Placental pericyte (primary cell): ENCODE results near the gene SCNN1A. TPM values are rescaled to one million over a fixed set of nuclear protein-coding genes. Genes with fewer than 3 reads are reported as not detected.

Experiments used
- small RNA-seq: library from RNA; depleted of rRNA; stranded (forward); fragments of <200 nt; gene quantifications from one replicate; pipeline ENCODE3, GENCODE V24; 2012; ENCODE audit warnings: low replicate concordance
- total RNA-seq: library from RNA; depleted of rRNA; stranded (reverse); fragments of >200 nt; gene quantifications from 2 replicates; pipeline ENCODE4 v1.2.3, GENCODE V29; 2012

Gene SCNN1A
- total RNA-seq, result 0.44 and 0.57 TPM in 2 replicates

GRCh38 chr12:6375269-6376078 is at the start of gene SCNN1A:
Gene SCNN1A (minus strand): TSS chr12:6375563. CDS start chr12:6374783, 780 bp downstream.

GRCh38 chr12:6383572-6384498 is 8.5 kb upstream of the SCNN1A start, which contains the start of gene LTBR:
Gene LTBR (plus strand): TSS chr12:6384162. CDS start chr12:6384359, 197 bp downstream.

DNA sequence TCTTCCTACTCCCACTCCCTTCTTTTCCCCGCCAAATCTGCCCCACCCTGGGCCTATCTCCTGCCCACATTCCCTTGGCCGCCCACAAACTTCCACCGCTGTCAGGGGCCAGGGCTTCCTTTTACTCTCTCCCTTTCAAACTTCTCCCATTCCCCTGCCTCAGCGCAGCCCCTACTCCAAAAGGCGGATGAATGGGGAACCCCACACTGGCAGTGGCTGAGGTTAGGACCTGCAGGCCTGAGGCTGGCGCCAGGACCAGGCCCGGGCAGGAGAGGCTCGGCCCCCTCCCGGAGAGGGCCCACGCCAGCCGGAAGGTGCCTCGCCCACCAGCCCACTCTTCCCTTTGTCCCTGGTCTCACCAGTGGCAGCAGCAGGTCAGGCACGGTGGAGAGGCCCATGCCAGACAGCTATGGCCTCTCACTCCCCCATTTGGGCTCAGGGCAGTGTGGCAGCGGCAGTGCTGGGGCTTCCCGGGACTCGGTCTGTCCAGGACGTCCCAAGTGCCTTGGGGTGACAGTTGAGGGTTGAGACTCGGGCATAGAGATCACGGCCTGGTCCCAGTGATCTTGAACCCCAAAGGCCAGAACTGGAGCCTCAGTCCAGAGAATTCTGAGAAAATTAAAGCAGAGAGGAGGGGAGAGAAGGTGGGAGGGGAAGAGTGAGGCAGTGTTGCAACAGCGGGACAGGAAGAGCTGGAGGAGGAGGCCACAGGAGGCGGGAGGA is 33.8 kb downstream of the SCNN1A start, which contains the start of gene TNFRSF1A:
TNFRSF1A (minus strand) TSS at position 660 of the 723 bp plus-strand sequence; CDS start at position 398, 262 bp downstream.

Small RNAs within 50 kb of the gene (small RNA-seq; reads per million reads assigned to genes)
- not detected for gene RN7SL391P

Other genes starting within 250 kb of the SCNN1A start
- 102 and 284 TPM in 2 replicates for gene CD9, start 175.2 kb downstream of the SCNN1A start, total RNA-seq
- not detected in 2 replicates for gene PLEKHG6, start 64.9 kb downstream of the SCNN1A start, total RNA-seq
- gene TNFRSF1A, start 33.5 kb downstream of the SCNN1A start, total RNA-seq, result 167 and 174 TPM in 2 replicates
- gene LTBR, start 8.6 kb upstream of the SCNN1A start, total RNA-seq, result 111 and 237 TPM in 2 replicates
- 0.29 TPM in 1 of 2 replicates, not detected in the other for gene CD27, start 69.4 kb upstream of the SCNN1A start, total RNA-seq
- gene TAPBPL, start 76.5 kb upstream of the SCNN1A start, total RNA-seq, result 8.6 and 26.5 TPM in 2 replicates
- 2.1 and 3.9 TPM in 2 replicates for gene VAMP1, start 95.1 kb upstream of the SCNN1A start, total RNA-seq
- 71.2 and 74.8 TPM in 2 replicates for gene MRPL51, start 117.7 kb upstream of the SCNN1A start, total RNA-seq
- 23.4 and 117 TPM in 2 replicates for gene NCAPD2, start 118.5 kb upstream of the SCNN1A start, total RNA-seq
- gene GAPDH, start 159.0 kb upstream of the SCNN1A start, total RNA-seq, result 8,063 and 8,320 TPM in 2 replicates
- gene IFFO1, start 180.5 kb upstream of the SCNN1A start, total RNA-seq, result 10.5 and 18.9 TPM in 2 replicates
- gene NOP2, start 192.7 kb upstream of the SCNN1A start, total RNA-seq, result 19.0 and 41.5 TPM in 2 replicates
- 239 and 306 TPM in 2 replicates for gene CHD4, start 231.8 kb upstream of the SCNN1A start, total RNA-seq